T-helper 1 cell treated with Interleukin-12 subunit alpha and Interleukin-12 subunit beta and Interleukin-4 antibody, amounts not matched to agents 30 ng/mL and 1 ng/mL, for 36 hours (primary cell): Measurements from ENCODE around the gene RSAD1. TPM values are rescaled to one million over a fixed set of nuclear protein-coding genes. Genes with fewer than 3 reads are reported as not detected.

ENCODE experiments used
- intact Hi-C: fragments of 100-400 bp; cut with micrococcal nuclease; formaldehyde crosslinking; loops from one replicate; pipeline ENCODE4 v1.15.1; 2024
- total RNA-seq: library from RNA; stranded (reverse); gene quantifications from 2 replicates; pipeline ENCODE4 v1.2.3, GENCODE V29; 2022

RSAD1 gene
- total RNA-seq, result 35.5 and 36.1 TPM in 2 replicates

DNA sequence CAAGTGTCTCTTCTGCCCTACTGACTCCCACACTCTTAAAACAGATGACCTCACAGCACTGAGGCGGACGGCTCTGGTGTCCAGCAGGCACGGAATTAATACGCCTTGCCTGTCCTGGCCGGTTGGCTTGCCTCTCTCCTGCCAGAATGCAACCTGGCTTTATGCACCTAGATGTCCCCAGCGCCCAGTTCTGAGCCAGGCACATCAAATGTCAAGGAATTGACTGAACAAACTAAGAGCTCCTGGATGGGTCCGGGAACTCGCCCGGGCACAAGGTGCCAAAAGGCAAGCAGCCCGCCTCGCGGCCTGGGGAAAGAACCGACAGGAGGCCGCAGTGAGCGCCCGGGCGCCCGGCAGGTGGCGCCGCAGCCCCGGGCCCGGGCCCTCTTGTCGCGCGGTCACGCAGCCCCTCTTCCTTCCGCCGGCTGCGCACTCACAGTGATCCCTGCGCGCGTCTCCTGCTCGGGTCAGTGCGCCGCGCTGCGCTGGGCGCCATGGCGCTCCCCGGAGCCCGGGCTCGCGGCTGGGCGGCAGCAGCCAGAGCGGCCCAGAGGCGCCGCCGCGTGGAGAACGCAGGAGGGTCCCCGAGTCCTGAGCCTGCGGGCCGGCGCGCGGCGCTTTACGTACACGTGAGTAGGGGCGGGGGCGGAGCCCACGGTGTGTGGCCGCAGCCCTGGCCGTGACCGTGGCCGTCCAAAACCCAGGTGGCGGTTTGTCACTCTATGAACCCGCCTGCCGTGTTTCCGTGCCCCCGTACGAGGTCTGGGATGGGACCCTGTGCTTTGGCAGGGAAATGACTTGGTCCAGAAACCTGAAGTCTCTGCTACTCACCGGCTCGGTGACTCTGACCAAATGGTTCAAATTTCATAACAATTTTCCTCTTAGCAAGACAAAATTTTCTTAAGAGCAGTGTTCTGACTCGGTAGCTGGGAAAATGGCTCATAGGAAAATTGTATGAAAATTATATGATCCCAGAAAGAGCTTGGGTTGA lies at the start of gene RSAD1:
RSAD1 (plus strand) TSS at position 470 of the 991 bp plus-strand sequence; CDS start at position 495, 25 bp downstream.
- intact Hi-C loops, result loop anchor here (1.0 kb wide), 8 partner anchors 33 to 278 kb away; partner anchors contain the start of genes CACNA1G and LRRC59

DNA sequence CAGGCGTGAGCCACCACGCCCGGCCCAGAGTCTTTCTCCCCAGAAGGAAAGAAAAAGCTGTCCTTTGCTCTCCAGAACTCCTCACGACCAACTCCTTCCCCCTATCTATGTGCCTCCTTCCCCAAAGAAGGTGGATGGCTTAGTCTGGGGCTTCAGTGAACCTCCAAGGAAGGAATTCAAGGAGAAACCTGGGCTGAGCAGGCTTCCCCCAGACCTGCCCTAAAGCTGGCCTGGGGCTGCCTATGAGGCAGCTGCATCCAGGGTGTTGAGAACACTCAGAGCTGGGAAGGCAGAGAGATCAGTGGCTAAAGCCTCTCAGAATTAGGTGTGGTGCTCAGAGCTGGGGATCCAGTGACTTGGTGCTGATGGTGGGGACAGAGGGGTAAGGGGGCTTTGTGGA lies 48.9 kb upstream of the RSAD1 start:
- intact Hi-C loops, result loop anchor here (5.0 kb wide), 1 partner anchor 278 kb away; the partner anchor contains the start of gene ANKRD40

DNA sequence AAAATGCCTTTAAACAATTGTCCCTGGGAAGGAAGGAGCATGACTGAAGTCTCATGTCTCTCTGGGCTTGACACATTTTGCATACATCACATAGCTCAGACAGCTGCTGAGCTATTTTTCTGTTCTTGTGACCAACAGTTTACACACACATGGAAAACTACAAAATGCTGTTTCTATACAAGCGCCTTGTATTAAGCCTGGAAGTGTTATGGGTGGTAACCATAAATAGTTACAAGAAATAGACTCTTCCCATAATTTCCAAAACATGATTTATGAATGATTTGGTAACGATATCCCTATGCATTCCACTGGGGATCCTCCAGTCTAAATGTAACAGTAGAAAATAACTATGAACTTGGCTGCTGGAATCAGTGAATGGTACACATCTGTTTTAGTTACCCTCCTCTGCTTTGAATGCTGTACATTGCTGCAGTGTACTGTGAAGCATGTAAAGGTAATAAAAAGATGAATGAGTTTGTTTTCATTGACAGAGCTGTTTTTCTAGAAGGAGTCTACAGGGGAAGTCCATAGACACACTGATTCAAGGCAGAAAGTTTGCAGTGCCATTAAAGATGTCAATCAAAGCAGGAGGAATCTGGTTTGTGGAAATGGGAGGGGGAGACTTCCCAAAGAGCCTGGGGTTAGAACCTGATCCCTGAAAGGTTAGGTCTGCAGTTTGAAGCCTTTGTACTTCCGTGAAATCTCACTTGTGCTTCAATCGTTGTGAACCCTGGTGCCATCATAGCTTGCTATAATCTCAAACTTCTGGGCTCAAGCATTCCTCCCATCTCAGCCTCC lies 47.6 kb upstream of the RSAD1 start:
- intact Hi-C loops, result no loop called here

DNA sequence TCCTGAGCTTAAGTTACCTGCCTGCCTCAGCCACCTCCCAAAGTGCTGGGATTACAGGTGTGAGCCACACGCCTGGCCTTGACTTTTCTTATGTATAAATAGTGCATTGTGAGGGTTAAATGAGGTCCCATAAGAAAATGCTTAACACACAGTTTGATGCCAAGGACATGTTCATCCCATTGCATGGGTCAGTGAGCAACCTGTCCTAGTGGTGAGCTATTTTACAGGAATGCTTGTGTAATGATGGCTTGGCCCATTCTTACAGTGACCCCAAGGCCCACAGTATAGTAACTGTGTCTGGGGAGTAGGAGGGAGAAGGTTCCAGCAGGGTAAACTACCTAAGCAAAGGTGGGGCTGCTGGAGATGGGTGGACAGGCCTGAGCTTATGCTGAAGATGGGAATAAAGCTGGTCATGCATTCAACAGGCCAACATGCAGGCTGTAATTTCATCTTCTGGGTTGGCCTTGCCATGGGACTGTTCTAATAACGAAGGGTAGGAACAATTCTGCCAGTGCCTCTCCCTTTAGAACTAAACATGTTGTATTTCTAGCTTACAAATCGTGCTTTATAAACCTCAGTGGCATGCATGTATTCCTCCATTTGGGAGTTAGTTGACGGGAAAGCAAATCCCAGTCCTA lies 46.4 kb upstream of the RSAD1 start:
- intact Hi-C loops, result no loop called here

- intact Hi-C loops, result no loop called here
These were observed 41.3 kb upstream of the RSAD1 start for GRCh38 chr17:50437409-50437808.

GRCh38 chr17:50439008-50439407 lies 39.7 kb upstream of the RSAD1 start:
- intact Hi-C loops, result no loop called here

GRCh38 chr17:50440172-50440837 lies 38.4 kb upstream of the RSAD1 start:
- intact Hi-C loops, result no loop called here

- intact Hi-C loops, result no loop called here
These were observed 37.5 kb upstream of the RSAD1 start for GRCh38 chr17:50440838-50441829.

GRCh38 chr17:50443505-50443974 lies 35.1 kb upstream of the RSAD1 start:
- intact Hi-C loops, result no loop called here

- intact Hi-C loops, result no loop called here
These were observed 33.6 kb upstream of the RSAD1 start for GRCh38 chr17:50444841-50445715.

DNA sequence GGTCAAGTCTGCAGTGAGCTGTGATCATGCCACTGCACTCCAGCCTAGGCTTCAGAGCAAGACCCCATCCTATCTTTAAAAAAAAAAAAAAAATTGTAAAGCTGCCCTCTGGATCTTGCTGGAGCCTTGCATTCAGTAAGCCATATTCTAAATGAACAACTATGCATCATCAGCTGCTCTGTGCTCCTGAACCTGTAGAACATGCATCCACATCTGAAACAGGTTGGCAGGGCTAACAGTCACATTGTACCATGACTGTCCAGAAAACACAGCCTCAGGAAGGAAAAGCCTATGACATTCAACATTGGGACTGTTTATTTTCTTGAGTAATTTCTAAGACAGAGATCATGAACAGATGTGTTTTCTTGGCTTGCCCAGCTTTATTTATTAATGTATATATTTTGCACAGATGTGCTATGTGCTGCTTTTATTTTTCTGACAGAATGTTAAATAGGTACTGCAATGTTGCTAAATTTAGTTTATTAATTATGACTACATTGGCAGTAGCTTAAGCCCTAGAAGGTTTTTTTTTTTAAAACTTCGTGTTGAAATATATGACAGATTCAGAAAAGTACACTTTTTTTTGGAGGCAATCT lies 32.8 kb upstream of the RSAD1 start:
- intact Hi-C loops, result no loop called here

GRCh38 chr17:50447870-50448595 lies 30.6 kb upstream of the RSAD1 start:
- intact Hi-C loops, result no loop called here

DNA sequence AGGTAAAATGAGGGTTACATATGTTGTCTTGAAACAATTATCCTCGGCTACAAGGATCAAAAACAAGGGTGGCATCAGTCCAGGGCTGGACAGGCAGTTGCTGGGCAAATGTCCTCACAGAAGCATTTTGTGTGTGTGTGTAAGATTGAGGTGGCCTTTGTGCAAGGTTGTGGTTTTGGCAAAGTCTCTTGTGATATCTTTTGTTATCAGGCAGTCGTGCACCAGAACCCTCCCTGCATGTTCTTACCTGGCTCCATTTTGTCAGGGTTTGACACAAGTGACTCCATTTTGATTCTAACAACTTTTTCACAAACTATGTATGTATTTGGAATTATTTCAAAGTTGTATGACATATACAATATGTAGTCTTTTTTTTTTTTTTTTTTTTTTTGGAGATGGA lies 30.0 kb upstream of the RSAD1 start:
- intact Hi-C loops, result no loop called here

GRCh38 chr17:50451943-50452629 lies 26.6 kb upstream of the RSAD1 start:
- intact Hi-C loops, result no loop called here

- intact Hi-C loops, result no loop called here
These were observed 25.9 kb upstream of the RSAD1 start for GRCh38 chr17:50452630-50453300.

DNA sequence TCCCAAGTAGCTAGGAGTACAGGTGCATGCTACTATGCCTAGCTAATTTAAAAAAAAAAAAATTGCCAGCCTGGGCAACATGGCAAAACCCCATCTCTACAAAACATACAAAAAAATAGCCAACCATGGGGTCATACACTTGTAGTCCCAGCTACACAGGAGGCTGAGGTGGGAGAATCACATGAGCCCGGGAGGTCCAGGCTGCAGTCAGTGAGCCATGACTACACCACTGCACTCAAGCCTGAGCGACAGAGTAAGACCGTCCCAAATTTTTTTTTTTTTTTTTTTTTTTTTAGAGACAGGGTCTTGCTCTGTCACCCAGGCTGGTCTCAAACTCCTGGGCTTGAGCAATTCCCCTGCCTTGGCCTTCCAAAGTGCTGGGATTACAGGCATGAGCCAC lies 24.8 kb upstream of the RSAD1 start:
- intact Hi-C loops, result no loop called here
